SK-N-SH (cell line): Measurements from ENCODE around the gene SIGLEC10.

Source experiments
- CHD2 ChIP-seq: fragments of 150-350 bp; IDR thresholded peaks from 2 replicates; pipeline ENCODE4 v1.6.1; 2018; ENCODE audit warnings: low read length; ENCODE audit not compliant: partially characterized antibody
- POLR2AphosphoS5 ChIP-seq: IDR thresholded peaks from 2 replicates; pipeline ENCODE4 v1.6.1; 2012; ENCODE audit warnings: low read depth, low read length
- RAD21 ChIP-seq: IDR thresholded peaks from 2 replicates; pipeline ENCODE4 v1.6.1; 2012; ENCODE audit warnings: mild to moderate bottlenecking, low read length
- RCOR1 ChIP-seq: fragments of 150-350 bp; IDR thresholded peaks from 2 replicates; pipeline ENCODE4 v1.6.1; 2017; ENCODE audit warnings: antibody characterized with exemption, low read length
- TF ChIP-seq, protein P1 (sequence below): fragments of 200-600 bp; sonication (generic); IDR thresholded peaks from 2 replicates; pipeline ENCODE4 v1.6.1; 2017; ENCODE audit warnings: antibody characterized with exemption, mild to moderate bottlenecking, moderate library complexity
- TF ChIP-seq, protein P2 (sequence below): IDR thresholded peaks from 2 replicates; pipeline ENCODE4 v1.4.0; 2012; ENCODE audit warnings: low read depth, borderline replicate concordance
- TF ChIP-seq, protein P3 (sequence below): fragments of 150-350 bp; IDR thresholded peaks from 2 replicates; pipeline ENCODE4 v1.6.1; 2017; ENCODE audit warnings: antibody characterized with exemption, low read length, low read depth, borderline replicate concordance

DNA sequence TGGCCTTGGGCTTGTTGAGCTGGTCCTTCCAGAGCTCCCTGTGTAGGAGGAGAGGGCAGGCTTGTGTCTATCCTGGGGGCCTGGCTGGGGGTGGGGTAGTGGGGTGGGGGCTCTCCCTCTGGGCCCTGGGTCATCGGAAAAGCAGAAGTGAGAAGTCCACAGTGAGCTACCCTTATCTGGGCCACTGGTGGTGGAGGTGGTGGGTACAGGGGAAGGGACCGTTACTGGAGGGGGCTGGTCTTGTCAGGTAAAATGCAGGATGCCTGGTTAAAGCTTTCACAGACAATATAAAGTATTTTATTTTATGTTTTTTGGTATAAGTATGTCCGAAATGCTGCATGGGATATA, 342 bp upstream of the SIGLEC10 start:
- TF ChIP-seq, protein P1, sequence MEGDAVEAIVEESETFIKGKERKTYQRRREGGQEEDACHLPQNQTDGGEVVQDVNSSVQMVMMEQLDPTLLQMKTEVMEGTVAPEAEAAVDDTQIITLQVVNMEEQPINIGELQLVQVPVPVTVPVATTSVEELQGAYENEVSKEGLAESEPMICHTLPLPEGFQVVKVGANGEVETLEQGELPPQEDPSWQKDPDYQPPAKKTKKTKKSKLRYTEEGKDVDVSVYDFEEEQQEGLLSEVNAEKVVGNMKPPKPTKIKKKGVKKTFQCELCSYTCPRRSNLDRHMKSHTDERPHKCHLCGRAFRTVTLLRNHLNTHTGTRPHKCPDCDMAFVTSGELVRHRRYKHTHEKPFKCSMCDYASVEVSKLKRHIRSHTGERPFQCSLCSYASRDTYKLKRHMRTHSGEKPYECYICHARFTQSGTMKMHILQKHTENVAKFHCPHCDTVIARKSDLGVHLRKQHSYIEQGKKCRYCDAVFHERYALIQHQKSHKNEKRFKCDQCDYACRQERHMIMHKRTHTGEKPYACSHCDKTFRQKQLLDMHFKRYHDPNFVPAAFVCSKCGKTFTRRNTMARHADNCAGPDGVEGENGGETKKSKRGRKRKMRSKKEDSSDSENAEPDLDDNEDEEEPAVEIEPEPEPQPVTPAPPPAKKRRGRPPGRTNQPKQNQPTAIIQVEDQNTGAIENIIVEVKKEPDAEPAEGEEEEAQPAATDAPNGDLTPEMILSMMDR, result no peak
- TF ChIP-seq, protein P2, sequence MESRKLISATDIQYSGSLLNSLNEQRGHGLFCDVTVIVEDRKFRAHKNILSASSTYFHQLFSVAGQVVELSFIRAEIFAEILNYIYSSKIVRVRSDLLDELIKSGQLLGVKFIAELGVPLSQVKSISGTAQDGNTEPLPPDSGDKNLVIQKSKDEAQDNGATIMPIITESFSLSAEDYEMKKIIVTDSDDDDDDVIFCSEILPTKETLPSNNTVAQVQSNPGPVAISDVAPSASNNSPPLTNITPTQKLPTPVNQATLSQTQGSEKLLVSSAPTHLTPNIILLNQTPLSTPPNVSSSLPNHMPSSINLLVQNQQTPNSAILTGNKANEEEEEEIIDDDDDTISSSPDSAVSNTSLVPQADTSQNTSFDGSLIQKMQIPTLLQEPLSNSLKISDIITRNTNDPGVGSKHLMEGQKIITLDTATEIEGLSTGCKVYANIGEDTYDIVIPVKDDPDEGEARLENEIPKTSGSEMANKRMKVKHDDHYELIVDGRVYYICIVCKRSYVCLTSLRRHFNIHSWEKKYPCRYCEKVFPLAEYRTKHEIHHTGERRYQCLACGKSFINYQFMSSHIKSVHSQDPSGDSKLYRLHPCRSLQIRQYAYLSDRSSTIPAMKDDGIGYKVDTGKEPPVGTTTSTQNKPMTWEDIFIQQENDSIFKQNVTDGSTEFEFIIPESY, result no peak
- TF ChIP-seq POLR2AphosphoS5 (no peak), CHD2 (no peak), RCOR1 (no peak), RAD21 (no peak)
- TF ChIP-seq, protein P3, sequence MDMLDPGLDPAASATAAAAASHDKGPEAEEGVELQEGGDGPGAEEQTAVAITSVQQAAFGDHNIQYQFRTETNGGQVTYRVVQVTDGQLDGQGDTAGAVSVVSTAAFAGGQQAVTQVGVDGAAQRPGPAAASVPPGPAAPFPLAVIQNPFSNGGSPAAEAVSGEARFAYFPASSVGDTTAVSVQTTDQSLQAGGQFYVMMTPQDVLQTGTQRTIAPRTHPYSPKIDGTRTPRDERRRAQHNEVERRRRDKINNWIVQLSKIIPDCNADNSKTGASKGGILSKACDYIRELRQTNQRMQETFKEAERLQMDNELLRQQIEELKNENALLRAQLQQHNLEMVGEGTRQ, result no peak
